Measurements from ENCODE around the gene ARL15. TPM values are rescaled to one million over a fixed set of nuclear protein-coding genes. Genes with fewer than 3 reads are reported as not detected.

The ARL15 gene
- total and polyA plus RNA-seq, 2 of the 8 experiments (the other 6 are each of a cell fraction or from before 2014, with no cell fraction given) = 9.9 to 21.2 TPM

- H3K56ac ChIP-seq (replicated peaks; ENCODE audit: insufficient read length, low read depth, low read length) = no peak overlapping the region
- H3K36me3 ChIP-seq (ENCODE audit: control insufficient read depth in 2 of 4, insufficient read depth in 4 of 4, low read length in 3 of 4) = peaks cover 0 to 7% (median 0%) of the 10 kb centered on the region in 4 experiments; a peak in 1 of 8 replicates
- H3K9ac ChIP-seq (replicated peaks in 1 of 4; ENCODE audit: extremely low read depth in 1 of 4, low read depth in 3 of 4, low read length in 3 of 4) = no peak overlapping the region
- H2BK20ac ChIP-seq (ENCODE audit: low read length) = no peak overlapping the region
- H2AK5ac ChIP-seq (ENCODE audit: low read depth, low read length) = no peak overlapping the region
- no peak overlapping the region for H2BK5ac ChIP-seq (ENCODE audit: low read depth, low read length)
- no peak overlapping the region for H3K18ac ChIP-seq (ENCODE audit: extremely low read depth, low read length)
- H3K79me1 ChIP-seq (ENCODE audit: low read depth, low read length) = no peaks in the 10 kb centered on the region
- DNase-seq (ENCODE audit: low read depth in 1 of 2, low spot score in 2 of 2) (no peak), FAIRE-seq (no peak)
- H2BK120ac ChIP-seq (replicated peaks; ENCODE audit: low read depth, low read length) = no peak overlapping the region
- H3K23ac ChIP-seq (ENCODE audit: insufficient read length) = no peak overlapping the region
- H4K5ac ChIP-seq (ENCODE audit: insufficient read length, low read depth, low read length) = no peak overlapping the region
- 90% methylated on average over 3 of the region's 3 CpGs; no CpG with 5 or more reads in 1 of the 2 experiments for WGBS, 2 experiments (ENCODE audit: extremely low coverage in 1 of 2, insufficient coverage in 1 of 2, insufficient read length in 1 of 2, insufficient replicate concordance in 2 of 2, low coverage in 1 of 2, low lambda C conversion rate in 2 of 2, missing lambda C conversion rate in 1 of 2)
- no peak overlapping the region for H3K14ac ChIP-seq (ENCODE audit: insufficient read length)
- no peak overlapping the region for H3K4me2 ChIP-seq (ENCODE audit: insufficient read depth in 1 of 2, low read depth in 2 of 2, low read length in 2 of 2)
- H3K4ac ChIP-seq (replicated peaks; ENCODE audit: insufficient read length, low read depth, low read length) = no peak overlapping the region
- H3K4me1 ChIP-seq (replicated peaks in 1 of 4; ENCODE audit: control insufficient read depth in 3 of 4, insufficient read depth in 4 of 4, low read length in 3 of 4) = peaks cover 0 to 2% (median 0%) of the 10 kb centered on the region in 4 experiments; a peak in 1 of 7 replicates
- no peaks in the 10 kb centered on the region for H3K23me2 ChIP-seq (ENCODE audit: low read depth, low read length)
- H3K79me2 ChIP-seq (ENCODE audit: control insufficient read depth in 1 of 2, insufficient read depth in 2 of 2, low read length in 2 of 2) = no peaks in the 10 kb centered on the region
- no peak overlapping the region for H3K27ac ChIP-seq (ENCODE audit: low read depth, low read length)
- H2AFZ ChIP-seq (ENCODE audit: low read length) = no peak overlapping the region
- POLR2A ChIA-PET (ENCODE audit: partially characterized antibody) = no interaction called here
- no peak overlapping the region for H3K4me3 ChIP-seq (ENCODE audit: extremely low read depth in 1 of 4, insufficient read depth in 2 of 4, low read depth in 3 of 4, low read length in 4 of 4)
- H3K9me3 ChIP-seq (ENCODE audit: insufficient read depth in 2 of 2, low read depth in 1 of 2, low read length in 1 of 2) = peaks cover 14% of the 10 kb centered on the region in 2 experiments
- no peak overlapping the region for H2BK12ac ChIP-seq (ENCODE audit: low read depth, low read length)
- no peaks in the 10 kb centered on the region for H4K20me1 ChIP-seq (replicated peaks in 1 of 2; ENCODE audit: control insufficient read depth in 1 of 2, insufficient read depth in 2 of 2, low read length in 2 of 2)
- no peak overlapping the region for H2BK15ac ChIP-seq (ENCODE audit: low read length)
- no peak overlapping the region for H4K91ac ChIP-seq (replicated peaks; ENCODE audit: insufficient read length, low read length)
- no peak overlapping the region for H4K8ac ChIP-seq (ENCODE audit: extremely low read depth, insufficient read depth, low read length)
- CTCF ChIA-PET (ENCODE audit: partially characterized antibody) = no interaction called here
- H3K27me3 ChIP-seq (replicated peaks in 1 of 4; ENCODE audit: control insufficient read depth in 3 of 4, extremely low read depth in 1 of 4, insufficient read depth in 3 of 4, low read length in 3 of 4) = no peaks in the 10 kb centered on the region
- TF ChIP-seq SIRT6 (IDR thresholded peaks at IDR 0.05; ENCODE audit: low read length) (no peak), PHF8 (conservative IDR thresholded peaks at IDR 0.05; ENCODE audit: low read depth, low read length) (no peak), HDAC6 (IDR thresholded peaks at IDR 0.05; ENCODE audit: low read depth, low read length) (no peak), HDAC2 (IDR thresholded peaks at IDR 0.05; ENCODE audit: borderline replicate concordance in 1 of 2, low read depth in 2 of 2, low read length in 2 of 2) (no peak), FOSL1 (IDR thresholded peaks at IDR 0.05; ENCODE audit: insufficient read depth, low read depth, low read length) (no peak), SP1 (IDR thresholded peaks at IDR 0.05; ENCODE audit: low read depth, low read length) (no peak), SP2 (IDR thresholded peaks at IDR 0.05; ENCODE audit: low read length) (no peak), GABPA (IDR thresholded peaks at IDR 0.05; ENCODE audit: borderline replicate concordance, insufficient read depth, low read length) (no peak), TCF12 (IDR thresholded peaks at IDR 0.05; ENCODE audit: low read depth, low read length) (no peak)
Measured at GRCh38 chr5:53873235-53873634, 437.1 kb downstream of the ARL15 start.

Measured in H1 (cell line).